Medulla oblongata (tissue), 1 donor: ENCODE data around the gene RPL38.

Experiments used
- DNase-seq: peaks from one replicate; pipeline ENCODE4 v3.0.0-alpha.2; 2015; ENCODE audit errors: extremely low spot score

The RPL38 gene

GRCh38 chr17:74203439-74204240, at the start of gene RPL38:
RPL38 (plus strand) TSS chr17:74203678; CDS start chr17:74203956, 278 bp downstream.
- DNase-seq, result peak; percentile 99

DNA sequence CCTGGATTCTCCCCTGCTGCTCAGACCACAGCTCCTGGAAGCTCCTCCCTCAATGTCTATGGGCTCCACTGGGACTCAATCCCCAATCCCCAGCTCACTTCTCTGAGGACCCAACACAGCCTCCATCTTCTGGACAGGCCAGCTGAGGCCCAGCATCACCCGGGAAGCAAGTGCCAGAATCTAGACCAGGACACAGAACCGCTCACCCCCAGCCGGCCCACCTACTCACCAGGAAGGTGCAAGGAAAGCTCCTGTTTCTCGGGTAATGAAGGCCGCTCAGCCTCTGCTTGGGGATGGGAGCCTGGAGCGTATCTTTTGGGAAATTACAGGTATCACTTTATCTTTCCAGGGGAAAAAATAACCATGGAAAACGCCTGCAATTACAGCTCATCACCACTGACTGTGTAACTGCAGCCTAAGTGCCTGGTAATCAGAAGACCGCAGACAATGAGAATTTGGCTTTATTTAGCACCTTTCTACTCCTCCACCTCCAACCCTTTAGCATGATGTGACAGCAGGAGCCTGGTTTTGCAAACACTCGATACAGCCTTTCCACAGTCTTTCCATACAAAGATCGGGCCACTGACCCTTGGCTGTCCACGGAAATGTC, 49.6 kb upstream of the RPL38 start:
- DNase-seq, result no peak

DNA sequence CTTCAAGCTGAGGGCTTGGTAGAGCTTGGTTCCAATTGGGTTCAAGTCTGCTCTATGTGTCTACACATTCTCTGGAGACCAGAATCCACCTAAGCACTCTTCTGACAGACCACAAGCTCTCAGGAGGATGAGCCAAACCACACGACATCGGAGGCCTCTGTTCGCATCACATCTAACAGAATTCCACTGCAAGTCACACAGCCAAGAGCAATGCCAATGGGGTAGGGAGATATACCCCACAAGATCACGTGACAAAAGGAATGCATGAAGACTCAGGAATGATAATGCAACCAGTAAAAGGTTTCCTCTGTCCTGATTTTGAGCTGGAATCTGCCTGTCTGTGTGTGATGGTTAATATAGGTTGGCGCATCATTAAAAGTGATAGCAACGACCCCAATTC, 46.6 kb upstream of the RPL38 start:
- no peak for DNase-seq

- DNase-seq, result no peak
Measured at GRCh38 chr17:74157366-74157765, 46.1 kb upstream of the RPL38 start.

GRCh38 chr17:74158761-74159160, 44.7 kb upstream of the RPL38 start:
- DNase-seq, result no peak

GRCh38 chr17:74159226-74159840, 44.1 kb upstream of the RPL38 start:
- DNase-seq, result no peak

DNA sequence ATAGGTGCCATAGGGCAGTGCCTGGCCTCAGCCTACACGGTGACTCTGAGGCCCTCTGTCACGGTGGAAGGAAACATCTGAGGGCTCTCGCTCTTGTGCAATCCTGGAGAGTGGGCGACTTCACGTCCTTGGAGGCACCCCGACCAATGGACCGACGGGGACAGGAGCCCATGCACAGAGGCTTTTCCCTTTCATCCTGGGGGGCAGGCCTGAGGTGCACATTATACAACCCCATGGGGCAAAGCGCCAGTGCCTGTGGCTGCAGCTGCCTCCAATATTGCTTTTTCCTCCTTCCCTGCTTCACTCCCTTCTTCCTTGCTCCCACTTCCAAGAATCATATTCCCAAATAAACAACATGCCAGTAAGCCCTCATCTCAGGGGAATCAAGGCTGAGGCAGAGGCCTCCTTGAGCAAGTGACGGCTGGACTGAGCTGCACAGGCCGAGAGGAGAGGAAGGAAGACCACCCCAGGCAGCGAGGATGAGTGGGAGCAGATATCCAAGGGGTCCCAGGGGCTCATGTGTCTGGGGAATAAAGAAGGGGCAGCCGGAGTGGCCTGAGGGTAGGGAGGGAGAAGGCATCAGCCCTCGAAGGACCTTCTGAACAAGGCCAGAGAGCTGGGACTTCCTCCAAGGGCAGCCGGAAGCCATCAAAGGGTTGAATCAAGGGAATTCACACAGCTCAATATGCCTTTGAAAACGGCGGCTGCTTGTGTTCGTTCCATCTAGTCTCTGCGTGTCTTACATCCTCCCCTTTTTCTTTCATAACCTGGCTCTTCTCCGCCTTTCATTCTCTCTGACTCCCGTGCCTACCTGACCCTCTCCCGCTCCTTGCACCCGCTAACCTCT, 42.6 kb upstream of the RPL38 start:
- no peak for DNase-seq

- no peak for DNase-seq
Measured at GRCh38 chr17:74161503-74161875, 42.0 kb upstream of the RPL38 start.

GRCh38 chr17:74163271-74163821, 40.1 kb upstream of the RPL38 start:
- no peak for DNase-seq

- DNase-seq, result no peak
Measured at GRCh38 chr17:74163836-74164235, 39.6 kb upstream of the RPL38 start.

DNA sequence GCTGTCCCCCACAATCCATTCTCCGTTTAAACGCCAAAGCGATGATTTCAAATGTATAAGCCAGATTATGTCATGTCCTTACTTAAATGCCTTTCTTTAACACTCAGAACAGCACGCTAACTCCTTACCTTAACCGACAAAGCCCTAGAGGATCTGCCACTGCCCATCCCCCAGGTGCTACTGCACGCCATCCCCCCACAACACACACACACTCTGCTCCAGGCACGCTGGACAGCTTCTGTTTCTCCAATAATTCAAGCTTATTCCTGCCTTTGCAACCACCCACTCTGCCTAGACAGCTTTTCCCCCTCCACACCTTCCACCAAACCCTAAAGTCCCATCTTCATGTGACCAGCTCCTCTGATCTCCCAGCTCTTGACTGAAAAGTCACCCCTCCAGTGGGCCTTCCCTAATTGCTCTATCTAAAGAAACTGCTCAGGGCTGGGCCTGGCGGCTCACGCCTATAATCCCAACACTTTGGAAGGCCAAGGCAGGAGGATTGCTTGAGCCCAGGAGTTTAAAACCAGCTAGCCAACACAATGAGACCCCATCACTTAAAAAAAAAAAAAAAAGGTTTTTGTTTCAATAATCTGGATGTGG, 38.9 kb upstream of the RPL38 start:
- no peak for DNase-seq

DNA sequence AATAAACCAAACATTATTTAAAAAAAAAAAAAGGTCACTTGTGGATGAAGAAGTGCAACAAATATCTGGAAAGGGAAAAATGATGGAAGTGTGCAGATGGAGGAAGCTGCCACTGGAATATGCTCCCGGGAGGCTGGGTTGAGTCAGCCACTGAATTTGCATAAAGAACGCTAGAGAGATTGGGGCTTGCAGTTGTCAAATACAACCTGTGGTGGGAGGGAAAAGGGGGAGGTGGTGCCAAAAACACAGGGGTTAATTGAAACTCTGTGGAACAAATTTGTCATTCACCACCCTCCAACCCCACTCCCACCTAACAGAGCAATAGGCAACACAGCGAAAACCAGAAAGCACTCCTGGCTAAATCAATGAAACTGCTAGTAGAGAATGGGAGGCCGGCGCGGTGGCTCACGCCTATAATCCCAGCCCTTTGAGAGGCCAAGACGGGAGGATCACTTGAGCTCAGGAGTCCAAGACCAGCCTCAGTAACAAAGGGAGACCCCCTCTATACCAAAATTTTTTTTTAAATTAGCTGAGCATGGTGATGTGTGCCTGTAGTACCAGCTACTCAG, 37.6 kb upstream of the RPL38 start:
- no peak for DNase-seq

GRCh38 chr17:74170924-74171323, 32.6 kb upstream of the RPL38 start:
- no peak for DNase-seq

GRCh38 chr17:74172700-74173099, 30.8 kb upstream of the RPL38 start:
- no peak for DNase-seq

DNA sequence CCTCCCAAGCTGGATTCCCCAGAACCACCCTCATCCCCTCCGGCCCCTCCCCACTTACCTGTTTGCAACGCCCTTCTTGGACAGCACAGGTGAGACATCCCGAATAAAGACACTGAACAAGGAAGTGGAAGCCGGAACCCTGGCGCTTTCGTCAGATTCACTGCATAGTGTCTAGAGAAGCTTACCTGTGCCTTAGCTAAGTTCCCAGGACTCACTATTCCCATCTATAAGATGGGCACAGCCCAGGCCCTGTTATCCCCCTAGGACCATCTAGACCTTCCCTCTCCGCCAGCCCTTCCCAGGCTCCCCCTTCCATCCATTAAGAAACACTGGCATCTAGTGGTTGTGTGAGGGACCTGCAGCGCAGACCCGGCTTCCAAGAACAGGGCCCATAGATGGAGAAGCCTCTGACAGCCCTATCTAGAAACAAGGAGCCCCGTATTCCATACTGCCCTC, 26.9 kb upstream of the RPL38 start:
- peak; percentile 81 for DNase-seq

DNA sequence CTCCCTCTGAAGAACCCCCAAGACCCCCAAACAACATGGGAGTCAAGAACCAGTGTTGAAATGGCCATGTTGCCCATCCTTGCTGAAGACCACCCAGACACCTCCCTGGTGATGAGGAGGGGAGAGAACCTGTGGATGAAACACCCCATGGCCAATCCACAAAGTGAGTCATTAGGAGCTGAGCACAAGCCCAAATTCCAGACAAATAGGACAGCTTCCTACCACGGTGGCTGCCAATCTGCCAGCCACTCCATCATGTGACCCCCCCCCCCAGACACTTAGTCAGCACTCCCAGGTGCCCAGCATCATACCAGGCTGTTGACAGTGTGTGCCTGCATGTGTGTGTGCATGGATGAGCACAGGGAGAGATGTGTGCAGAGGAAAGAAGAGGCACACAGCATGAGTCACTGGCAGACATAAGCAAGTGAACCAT, 26.4 kb upstream of the RPL38 start:
- no peak for DNase-seq

GRCh38 chr17:74179576-74179975, 23.9 kb upstream of the RPL38 start:
- DNase-seq, result no peak

DNA sequence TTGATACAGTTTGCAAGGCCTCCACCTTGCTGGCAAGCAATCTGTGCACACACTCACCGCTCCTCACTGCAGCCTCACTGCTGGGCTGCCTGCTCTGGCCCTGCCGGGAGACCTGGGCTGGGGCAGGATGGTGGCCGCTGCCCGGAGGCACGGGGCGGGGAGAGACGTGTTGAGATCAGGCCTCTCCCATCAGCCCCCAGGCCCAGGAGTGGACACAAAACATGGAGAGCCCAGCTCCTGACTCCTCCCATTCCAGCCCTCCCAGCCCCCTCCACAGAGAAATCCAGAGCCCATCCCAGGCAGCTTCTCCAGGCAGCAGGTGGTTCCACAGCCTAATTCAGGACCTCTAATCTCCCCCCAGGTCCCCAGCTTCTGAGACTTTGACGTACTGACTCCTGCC, 23.1 kb upstream of the RPL38 start:
- no peak for DNase-seq

- no peak for DNase-seq
Measured at GRCh38 chr17:74181341-74181740, 22.1 kb upstream of the RPL38 start.

- no peak for DNase-seq
Measured at GRCh38 chr17:74182041-74182723, 21.3 kb upstream of the RPL38 start.
